SK-N-SH treated with all-trans-retinoic acid at 6 μM for 48 hours (cell line): ENCODE measurements around the gene CACNA1C.

Experiments
- ATAC-seq: fragments of 200-7000 bp; cut with Tn5 transposase; 3 replicates; pipeline ENCODE4 v1.9.1; 2020; ENCODE audit warnings: mild to moderate bottlenecking, moderate library complexity
- BACH2 ChIP-seq: fragments of 250-450 bp; sonication (Bioruptor Pico); IDR thresholded peaks from 2 replicates; pipeline ENCODE4 v1.9.0; 2021; ENCODE audit warnings: mild to moderate bottlenecking, borderline replicate concordance
- CREB5 ChIP-seq: fragments of 250-450 bp; sonication (Bioruptor Pico); IDR thresholded peaks from 2 replicates; pipeline ENCODE4 v1.5.1; 2020; ENCODE audit warnings: low read depth, mild to moderate bottlenecking, moderate library complexity
- CSDC2 ChIP-seq: fragments of 250-450 bp; sonication (Bioruptor Pico); IDR thresholded peaks from 2 replicates; pipeline ENCODE4 v1.5.0; 2020; ENCODE audit warnings: mild to moderate bottlenecking, moderate library complexity
- CSRNP3 ChIP-seq: fragments of 250-450 bp; sonication (Bioruptor Pico); IDR thresholded peaks from 2 replicates; pipeline ENCODE4 v1.5.1; 2021; ENCODE audit warnings: mild to moderate bottlenecking, moderate library complexity
- ESRRG ChIP-seq: fragments of 250-450 bp; sonication (Bioruptor Pico); IDR thresholded peaks from 2 replicates; pipeline ENCODE4 v1.6.1; 2021; ENCODE audit warnings: mild to moderate bottlenecking
- GLIS3 ChIP-seq: fragments of 250-450 bp; sonication (Bioruptor Pico); IDR thresholded peaks from 2 replicates; pipeline ENCODE4 v1.5.0; 2020; ENCODE audit warnings: mild to moderate bottlenecking, moderate library complexity
- ISL1 ChIP-seq: fragments of 250-450 bp; sonication (Bioruptor Pico); IDR thresholded peaks from 2 replicates; pipeline ENCODE4 v2.1.2; 2022; ENCODE audit warnings: mild to moderate bottlenecking, moderate library complexity
- OSR1 ChIP-seq: fragments of 250-450 bp; sonication (Bioruptor Pico); IDR thresholded peaks from 2 replicates; pipeline ENCODE4 v1.8.0; 2022; ENCODE audit warnings: moderate library complexity, mild to moderate bottlenecking, inconsistent platforms
- PPARA ChIP-seq: fragments of 250-450 bp; sonication (Bioruptor Pico); IDR thresholded peaks from 2 replicates; pipeline ENCODE4 v1.5.0; 2020; ENCODE audit warnings: mild to moderate bottlenecking, borderline replicate concordance
- RARB ChIP-seq: fragments of 250-450 bp; sonication (Bioruptor Pico); IDR thresholded peaks from 2 replicates; pipeline ENCODE4 v1.8.0; 2021; ENCODE audit warnings: mild to moderate bottlenecking, moderate library complexity
- TCF4 ChIP-seq: fragments of 250-450 bp; sonication (Bioruptor Pico); IDR thresholded peaks from 2 replicates; pipeline ENCODE4 v1.8.0; 2021; ENCODE audit warnings: mild to moderate bottlenecking, moderate library complexity, borderline replicate concordance
- TOX ChIP-seq: fragments of 250-450 bp; sonication (Bioruptor Pico); IDR thresholded peaks from 2 replicates; pipeline ENCODE4 v1.8.0; 2021; ENCODE audit warnings: mild to moderate bottlenecking, moderate library complexity, borderline replicate concordance
- ZC3H10 ChIP-seq: fragments of 250-450 bp; sonication (Bioruptor Pico); IDR thresholded peaks from 2 replicates; pipeline ENCODE4 v1.5.1; 2021; ENCODE audit warnings: mild to moderate bottlenecking, moderate library complexity
- ZFP3 ChIP-seq: fragments of 250-450 bp; sonication (Bioruptor Pico); IDR thresholded peaks from 2 replicates; pipeline ENCODE4 v1.5.0; 2020; ENCODE audit warnings: mild to moderate bottlenecking, moderate library complexity
- ZFP30 ChIP-seq: fragments of 450-650 bp; formaldehyde crosslinking; IDR thresholded peaks from 2 replicates; pipeline ENCODE4 v1.5.0; 2022; ENCODE audit warnings: mild to moderate bottlenecking, moderate library complexity
- ZNF565 ChIP-seq: fragments of 450-650 bp; formaldehyde crosslinking; conservative IDR thresholded peaks from 2 replicates; pipeline ENCODE4 v1.5.0; 2020; ENCODE audit warnings: low read depth, mild to moderate bottlenecking, moderate library complexity
- ZNF70 ChIP-seq: fragments of 450-650 bp; formaldehyde crosslinking; IDR thresholded peaks from 2 replicates; pipeline ENCODE4 v1.5.0; 2020; ENCODE audit warnings: mild to moderate bottlenecking, moderate library complexity
- ZNF8 ChIP-seq: fragments of 450-650 bp; formaldehyde crosslinking; IDR thresholded peaks from 2 replicates; pipeline ENCODE4 v1.5.0; 2020; ENCODE audit warnings: mild to moderate bottlenecking, moderate library complexity
- TF ChIP-seq, protein P1 (sequence below): fragments of 250-450 bp; sonication (Bioruptor Pico); IDR thresholded peaks from 2 replicates; pipeline ENCODE4 v1.5.0; 2020; ENCODE audit warnings: mild to moderate bottlenecking, moderate library complexity

Gene CACNA1C

GRCh38 chr12:2208837-2209635 lies 156.2 kb downstream of the CACNA1C start (continued):
- TF ChIP-seq, protein P1, sequence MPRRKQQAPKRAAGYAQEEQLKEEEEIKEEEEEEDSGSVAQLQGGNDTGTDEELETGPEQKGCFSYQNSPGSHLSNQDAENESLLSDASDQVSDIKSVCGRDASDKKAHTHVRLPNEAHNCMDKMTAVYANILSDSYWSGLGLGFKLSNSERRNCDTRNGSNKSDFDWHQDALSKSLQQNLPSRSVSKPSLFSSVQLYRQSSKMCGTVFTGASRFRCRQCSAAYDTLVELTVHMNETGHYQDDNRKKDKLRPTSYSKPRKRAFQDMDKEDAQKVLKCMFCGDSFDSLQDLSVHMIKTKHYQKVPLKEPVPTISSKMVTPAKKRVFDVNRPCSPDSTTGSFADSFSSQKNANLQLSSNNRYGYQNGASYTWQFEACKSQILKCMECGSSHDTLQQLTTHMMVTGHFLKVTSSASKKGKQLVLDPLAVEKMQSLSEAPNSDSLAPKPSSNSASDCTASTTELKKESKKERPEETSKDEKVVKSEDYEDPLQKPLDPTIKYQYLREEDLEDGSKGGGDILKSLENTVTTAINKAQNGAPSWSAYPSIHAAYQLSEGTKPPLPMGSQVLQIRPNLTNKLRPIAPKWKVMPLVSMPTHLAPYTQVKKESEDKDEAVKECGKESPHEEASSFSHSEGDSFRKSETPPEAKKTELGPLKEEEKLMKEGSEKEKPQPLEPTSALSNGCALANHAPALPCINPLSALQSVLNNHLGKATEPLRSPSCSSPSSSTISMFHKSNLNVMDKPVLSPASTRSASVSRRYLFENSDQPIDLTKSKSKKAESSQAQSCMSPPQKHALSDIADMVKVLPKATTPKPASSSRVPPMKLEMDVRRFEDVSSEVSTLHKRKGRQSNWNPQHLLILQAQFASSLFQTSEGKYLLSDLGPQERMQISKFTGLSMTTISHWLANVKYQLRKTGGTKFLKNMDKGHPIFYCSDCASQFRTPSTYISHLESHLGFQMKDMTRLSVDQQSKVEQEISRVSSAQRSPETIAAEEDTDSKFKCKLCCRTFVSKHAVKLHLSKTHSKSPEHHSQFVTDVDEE = no peak
- TF ChIP-seq ESRRG (CRISPR knock-in tag) = no peak
- no peak for TF ChIP-seq ZNF8
- TF ChIP-seq TOX = no peak
- no peak for TF ChIP-seq GLIS3 (CRISPR knock-in tag)

GRCh38 chr12:2211119-2211518 lies 158.3 kb downstream of the CACNA1C start:
- TF ChIP-seq CSRNP3 (CRISPR knock-in tag) = no peak
- TF ChIP-seq TCF4 (CRISPR knock-in tag) = no peak
- TF ChIP-seq ZFP3 (CRISPR knock-in tag) = no peak
- no peak for TF ChIP-seq ZC3H10 (CRISPR knock-in tag)
- TF ChIP-seq ZNF70 (CRISPR knock-in tag) = no peak
- no peak for TF ChIP-seq CSDC2
- TF ChIP-seq ZNF565 = no peak
- TF ChIP-seq GLIS3 (CRISPR knock-in tag) = no peak
- TF ChIP-seq, protein P1 = no peak
- no peak for TF ChIP-seq TOX
- no peak for TF ChIP-seq BACH2
- no peak for TF ChIP-seq RARB (CRISPR knock-in tag)
- no peak for TF ChIP-seq OSR1 (CRISPR knock-in tag)
- no peak for ATAC-seq

DNA sequence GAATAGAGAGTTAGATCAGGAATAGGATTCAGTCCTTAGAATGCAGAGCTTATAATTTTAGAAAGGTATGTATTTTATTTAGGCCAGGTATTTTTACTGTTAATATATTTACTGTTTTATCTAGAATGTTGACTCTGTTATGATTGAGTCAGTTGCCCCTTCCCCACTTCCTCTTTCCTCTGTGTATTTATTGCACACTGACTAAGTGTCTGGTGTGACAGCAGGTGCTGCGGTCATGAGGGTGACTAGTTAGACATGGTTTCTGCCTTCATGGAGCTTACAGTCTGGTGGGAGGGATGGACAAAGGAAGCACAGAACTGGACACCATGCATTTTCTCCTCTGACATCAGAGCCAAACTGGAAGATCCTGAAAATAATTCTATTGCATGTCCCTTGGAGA lies 159.8 kb downstream of the CACNA1C start:
- no peak for ATAC-seq
- TF ChIP-seq GLIS3 (CRISPR knock-in tag) (no peak), ISL1 (CRISPR knock-in tag) (no peak), PPARA (CRISPR knock-in tag) (no peak), ZFP30 (no peak), TOX (no peak), ZNF8 (no peak), CSRNP3 (CRISPR knock-in tag) (no peak), ZNF565 (no peak), ZC3H10 (CRISPR knock-in tag) (no peak), BACH2 (no peak), ZFP3 (CRISPR knock-in tag) (no peak), CREB5 (no peak), TCF4 (CRISPR knock-in tag) (no peak), ESRRG (CRISPR knock-in tag) (no peak), OSR1 (CRISPR knock-in tag) (no peak), CSDC2 (no peak)
